B cell (primary cell): ENCODE measurements around the gene MBD3. TPM values are rescaled to one million over a fixed set of nuclear protein-coding genes. Genes with fewer than 3 reads are reported as not detected.

Experiments
- ATAC-seq: fragments of 200-7000 bp; cut with Tn5 transposase; one replicate; pipeline ENCODE4 v1.10.0; 2021; ENCODE audit warnings: low read depth, mild to moderate bottlenecking, moderate number of reproducible peaks, moderate library complexity
- CTCF ChIA-PET: fragments of 350-600 bp; sonication (Branson Sonifier 250); formaldehyde crosslinking; loops from one replicate; lab custom pipeline; 2021; ENCODE audit warnings: antibody characterized with exemption, inconsistent platforms; lab: Charles Lee
- POLR2A ChIA-PET: fragments of 350-600 bp; sonication (Branson Sonifier 250); formaldehyde crosslinking; loops from one replicate; lab custom pipeline; 2021; ENCODE audit warnings: antibody characterized with exemption; lab: Charles Lee
- DNase-seq: peaks from one replicate; pipeline ENCODE4 v3.0.0; 2013
- H2AFZ ChIP-seq: 2 replicates; pipeline ENCODE4 v1.6.1; 2012; ENCODE audit warnings: mild to moderate bottlenecking, low read depth, low read length; ENCODE audit not compliant: insufficient read depth, poor library complexity, severe bottlenecking
- H3K27ac ChIP-seq, 2 donors: 1 replicate in 1 of 2; 2 replicates in 1 of 2; pipeline ENCODE4 v1.5.1; 2012 to 2013; ENCODE audit warnings: low read length in 2 of 2, mild to moderate bottlenecking in 2 of 2, moderate library complexity in 1 of 2
- H3K27me3 ChIP-seq, 4 experiments: fragments of 200-600 bp in 1 of 4; sonication (generic) in 1 of 4; replicated peaks in 1 of 4; 1 replicate in 2 of 4; 2 replicates in 2 of 4; pipeline versions ENCODE4 v1.6.1 to v1.7.0; 2013 to 2016; ENCODE audit warnings: low read length in 3 of 4, mild to moderate bottlenecking in 2 of 4, mixed read lengths in 1 of 4, moderate library complexity in 1 of 4; ENCODE audit not compliant: insufficient read depth in 4 of 4, control insufficient read depth in 3 of 4; ENCODE audit errors: control extremely low read depth in 1 of 4
- H3K36me3 ChIP-seq, 2 experiments: replicated peaks in 1 of 2; 1 replicate in 1 of 2; 2 replicates in 1 of 2; pipeline versions ENCODE4 v1.6.1 to v1.7.1; 2013; ENCODE audit warnings: low read length in 1 of 2; ENCODE audit not compliant: insufficient read depth in 2 of 2, control insufficient read depth in 1 of 2; ENCODE audit errors: control extremely low read depth in 1 of 2, extremely low read depth in 1 of 2
- H3K4me1 ChIP-seq, 2 donors: fragments of 200-600 bp in 1 of 2; sonication (generic) in 1 of 2; 1 replicate in 1 of 2; 2 replicates in 1 of 2; pipeline versions ENCODE4 v1.5.1 to v1.6.1; 2013 to 2017; ENCODE audit warnings: low read length in 2 of 2; ENCODE audit not compliant: control insufficient read depth in 2 of 2, insufficient read depth in 2 of 2
- H3K4me2 ChIP-seq: replicated peaks from 2 replicates; pipeline ENCODE3; 2012; ENCODE audit warnings: mild to moderate bottlenecking, low read depth, low read length; ENCODE audit not compliant: poor library complexity, severe bottlenecking
- H3K4me3 ChIP-seq, 5 experiments: fragments of 200-600 bp in 1 of 5; sonication (generic) in 1 of 5; 1 replicate in 3 of 5; 2 replicates in 2 of 5; pipeline versions ENCODE4 v1.5.1 to v1.7.0; 2011 to 2016; ENCODE audit warnings: low read length in 4 of 5, mild to moderate bottlenecking in 4 of 5, low read depth in 2 of 5, control low read depth in 1 of 5, moderate library complexity in 1 of 5; ENCODE audit not compliant: insufficient read depth in 1 of 5; ENCODE audit errors: control extremely low read depth in 1 of 5, extremely low read depth in 1 of 5
- H3K79me2 ChIP-seq: fragments of 200-600 bp; sonication (generic); one replicate; pipeline ENCODE4 v1.6.0; 2016; ENCODE audit warnings: low read length; ENCODE audit not compliant: control insufficient read depth, insufficient read depth
- H3K9ac ChIP-seq: fragments of 200-600 bp; sonication (generic); 2 replicates; pipeline ENCODE4 v1.6.1; 2017; ENCODE audit warnings: mild to moderate bottlenecking, low read length, moderate library complexity
- H3K9me3 ChIP-seq, 3 donors: one replicate each; pipeline versions ENCODE4 v1.6.1 to v1.7.1; 2013; ENCODE audit warnings: low read length in 2 of 3; ENCODE audit not compliant: control insufficient read depth in 2 of 3, insufficient read depth in 1 of 3; ENCODE audit errors: control extremely low read depth in 1 of 3
- H4K20me1 ChIP-seq: 2 replicates; pipeline ENCODE4 v1.6.0; 2012; ENCODE audit warnings: mild to moderate bottlenecking, low read length; ENCODE audit not compliant: insufficient read depth, control insufficient read depth, poor library complexity, severe bottlenecking
- H3K27ac Mint-ChIP-seq: one replicate; pipeline ENCODE4 v1.8.0; 2021; ENCODE audit warnings: mixed read lengths
- H3K27me3 Mint-ChIP-seq: one replicate; pipeline ENCODE4 v1.8.0; 2021; ENCODE audit warnings: mixed read lengths
- H3K4me1 Mint-ChIP-seq: one replicate; pipeline ENCODE4 v1.8.0; 2021; ENCODE audit warnings: mixed read lengths
- H3K4me3 Mint-ChIP-seq: one replicate; pipeline ENCODE4 v1.8.0; 2021; ENCODE audit warnings: mixed read lengths
- H3K9me3 Mint-ChIP-seq: one replicate; pipeline ENCODE4 v1.8.0; 2022; ENCODE audit warnings: mixed read lengths; ENCODE audit not compliant: insufficient read depth
- CTCF ChIP-seq: fragments of 200-600 bp; IDR thresholded peaks from one replicate; pipeline ENCODE4 v1.8.0; 2022; ENCODE audit warnings: antibody characterized with exemption, mild to moderate bottlenecking
- EZH2 ChIP-seq: IDR thresholded peaks from 2 replicates; pipeline ENCODE4 v1.6.1; 2012; ENCODE audit warnings: borderline replicate concordance, low read depth, mild to moderate bottlenecking, moderate library complexity, low read length; ENCODE audit not compliant: insufficient read depth, poor library complexity, severe bottlenecking
- WGBS: methylation state at CpG from one replicate; pipeline ENCODE4 v1.1.5; 2013; ENCODE audit warnings: missing lambda C conversion rate; ENCODE audit not compliant: insufficient coverage; 5-methylcytosine and 5-hydroxymethylcytosine counted together
- intact Hi-C: fragments of 100-400 bp; cut with micrococcal nuclease; formaldehyde crosslinking; loops from one replicate; pipeline ENCODE4 v1.10.0; 2022
- polyA plus RNA-seq: library from polyadenylated mRNA; depleted of rRNA; stranded (reverse); fragments of >200 nt; gene quantifications from 2 replicates; pipeline ENCODE4 v1.2.3, GENCODE V29; 2012
- total RNA-seq, 2 donors: library from RNA; stranded (reverse); fragments of 120-200 nt in 1 of 2; gene quantifications; 1 replicate in 1 of 2; 2 replicates in 1 of 2; pipeline versions ENCODE4 v1.2.3 to v1.2.4, GENCODE V29; 2013 to 2022

The MBD3 gene
- total and polyA plus RNA-seq, 2 donors (not counting 1 experiment from before 2014, with no cell fraction given), result 48.1 to 84.6 TPM

DNA sequence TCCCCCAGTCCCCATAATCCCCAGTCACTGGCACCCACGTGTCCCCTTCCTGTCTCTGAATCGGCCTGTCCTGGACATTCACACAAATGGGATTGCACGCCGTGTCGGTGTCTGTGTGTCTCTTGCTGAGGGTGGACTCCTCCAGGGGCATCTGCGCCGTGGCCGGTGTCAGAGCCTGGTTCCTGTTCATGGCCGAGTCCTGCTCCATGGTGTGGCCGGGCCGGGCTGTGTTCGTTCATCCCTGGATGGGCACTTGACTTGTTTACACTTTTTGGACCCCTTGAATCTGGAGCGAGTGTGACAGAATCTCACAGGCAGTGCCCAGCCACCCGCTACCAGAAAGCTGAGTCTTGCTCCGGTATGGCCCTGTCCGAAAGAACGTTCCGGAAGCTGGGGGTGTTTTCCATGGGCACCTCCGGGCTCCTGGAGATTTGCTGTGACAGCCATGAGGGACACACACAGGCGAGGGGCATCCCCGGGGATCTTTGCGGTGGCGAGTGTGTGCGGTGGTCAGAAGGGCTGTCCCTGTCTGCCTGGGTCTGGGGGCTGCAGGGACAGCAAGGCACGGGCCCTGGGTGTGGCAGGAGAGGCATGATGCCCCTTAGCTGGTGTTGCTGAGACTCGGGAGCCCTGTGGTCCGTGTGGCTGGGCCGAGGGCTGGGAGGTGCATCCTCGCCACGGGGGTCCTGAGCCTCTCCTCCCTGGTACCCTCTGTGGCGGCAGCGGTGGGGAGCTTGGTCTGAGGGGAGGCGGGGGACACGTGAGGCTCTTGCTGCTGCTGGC lies 18.1 kb downstream of the MBD3 start:
- H3K4me2 ChIP-seq, result no peak overlapping the region
- no peaks in the 10 kb centered on the region for H3K79me2 ChIP-seq
- intact Hi-C loops, result no loop called here
- DNase-seq, result no peak
- ATAC-seq, result no peak
- no peaks in the 10 kb centered on the region for H3K27me3 ChIP-seq
- H3K36me3 ChIP-seq, result peaks cover 0 to 23% of the 10 kb centered on the region in 2 experiments
- peaks cover 3% of the 10 kb centered on the region for H3K27me3 Mint-ChIP-seq
- H3K9me3 ChIP-seq, result no peaks in the 10 kb centered on the region
- H3K4me3 Mint-ChIP-seq, result no peak overlapping the region
- CTCF ChIA-PET, result no interaction called here
- POLR2A ChIA-PET, result interaction anchor here (0.5 to 0.7 kb wide), 3 partner anchors 12 to 265 kb away, joined by 3 to 6 read pairs (median 4); no protein-coding TSS in a partner anchor
- H2AFZ ChIP-seq, result no peak overlapping the region
- H3K4me1 Mint-ChIP-seq, result peaks cover 2% of the 10 kb centered on the region
- no peaks in the 10 kb centered on the region for H3K9me3 Mint-ChIP-seq
- no peak overlapping the region for H3K9ac ChIP-seq
- H3K27ac Mint-ChIP-seq, result no peak overlapping the region
- no peaks in the 10 kb centered on the region for H4K20me1 ChIP-seq
- TF ChIP-seq CTCF, result no peak
- no peak for TF ChIP-seq EZH2
- 95% methylated on average over 34 of the region's 34 CpGs for WGBS
- no peaks in the 10 kb centered on the region for H3K4me1 ChIP-seq
- no peak overlapping the region for H3K27ac ChIP-seq
- no peak overlapping the region for H3K4me3 ChIP-seq

DNA sequence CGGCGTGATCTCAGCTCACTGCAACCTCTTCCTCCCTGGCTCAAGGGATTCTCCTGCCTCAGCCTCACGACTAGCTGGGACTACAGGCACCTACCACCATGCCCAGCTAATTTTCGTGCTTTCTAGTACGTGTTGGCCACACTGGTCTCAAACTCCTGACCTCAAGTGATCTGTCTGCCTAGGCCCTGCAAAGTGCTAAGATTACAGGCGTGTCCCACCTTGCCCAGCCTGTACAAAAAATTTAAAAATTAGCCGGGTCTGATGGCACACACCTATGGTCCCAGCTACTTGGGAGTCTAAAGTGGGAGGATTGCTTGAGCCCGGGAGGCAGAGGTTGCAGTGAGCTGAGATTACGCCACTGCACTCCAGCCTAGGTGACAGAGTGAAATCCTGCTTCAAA lies 19.9 kb downstream of the MBD3 start:
- H2AFZ ChIP-seq, result no peak overlapping the region
- H3K4me1 ChIP-seq, result peaks cover 6 to 7% of the 10 kb centered on the region in 2 donors
- ATAC-seq, result no peak
- H3K79me2 ChIP-seq, result peaks cover 3% of the 10 kb centered on the region
- H3K9ac ChIP-seq, result no peak overlapping the region
- H4K20me1 ChIP-seq, result peaks cover 5% of the 10 kb centered on the region
- peaks cover 0 to 5% (median 0%) of the 10 kb centered on the region in 4 experiments for H3K27me3 ChIP-seq
- intact Hi-C loops, result no loop called here
- ChIA-PET CTCF (no interaction called here), POLR2A (no interaction called here)
- Mint-ChIP-seq H3K4me3 (no peak overlapping the region), H3K27me3 (peaks cover 3% of the 10 kb centered on the region), H3K9me3 (no peaks in the 10 kb centered on the region), H3K27ac (no peak overlapping the region), H3K4me1 (peaks cover 2% of the 10 kb centered on the region)
- peaks cover 0 to 14% of the 10 kb centered on the region in 2 experiments for H3K36me3 ChIP-seq
- no peak overlapping the region for H3K27ac ChIP-seq
- no peak for DNase-seq
- H3K9me3 ChIP-seq, result no peaks in the 10 kb centered on the region
- TF ChIP-seq CTCF (no peak), EZH2 (no peak)
- no peak overlapping the region for H3K4me3 ChIP-seq
- H3K4me2 ChIP-seq, result no peak overlapping the region
- WGBS, result 90% methylated on average over 7 of the region's 9 CpGs
